PC-3 (cell line): ENCODE measurements around the gene PDE11A.

Experiments used
- EZH2 ChIP-seq: fragments of 300-600 bp; sonication (generic); IDR thresholded peaks from one replicate; pipeline ENCODE4 v1.6.1; 2017; ENCODE audit warnings: antibody characterized with exemption, mild to moderate bottlenecking, low read length; ENCODE audit not compliant: unreplicated experiment
- TF ChIP-seq, protein P1 (sequence below): fragments of 300-600 bp; sonication (generic); conservative IDR thresholded peaks from 2 replicates; pipeline ENCODE4 v1.5.1; 2017; ENCODE audit warnings: antibody characterized with exemption, low read depth, mild to moderate bottlenecking, low read length

DNA sequence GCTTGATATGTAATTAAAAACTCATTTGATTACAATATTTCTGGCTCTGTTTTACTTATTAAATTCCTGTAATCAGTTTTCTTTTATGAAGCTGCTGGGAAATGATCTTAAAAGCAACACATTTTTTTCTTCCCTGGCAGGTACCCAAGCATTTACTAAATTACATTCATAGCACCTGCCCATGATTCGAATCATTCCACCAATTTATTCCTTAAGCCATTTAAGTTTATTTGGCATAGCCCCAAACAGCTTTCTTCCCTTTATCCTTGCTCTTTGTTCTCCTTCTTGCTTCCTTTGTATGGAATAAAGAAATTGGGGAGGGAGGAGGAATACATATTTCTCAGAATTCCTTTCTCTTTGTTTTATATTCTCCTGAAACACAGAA, 438.7 kb downstream of the PDE11A start:
- TF ChIP-seq, protein P1, sequence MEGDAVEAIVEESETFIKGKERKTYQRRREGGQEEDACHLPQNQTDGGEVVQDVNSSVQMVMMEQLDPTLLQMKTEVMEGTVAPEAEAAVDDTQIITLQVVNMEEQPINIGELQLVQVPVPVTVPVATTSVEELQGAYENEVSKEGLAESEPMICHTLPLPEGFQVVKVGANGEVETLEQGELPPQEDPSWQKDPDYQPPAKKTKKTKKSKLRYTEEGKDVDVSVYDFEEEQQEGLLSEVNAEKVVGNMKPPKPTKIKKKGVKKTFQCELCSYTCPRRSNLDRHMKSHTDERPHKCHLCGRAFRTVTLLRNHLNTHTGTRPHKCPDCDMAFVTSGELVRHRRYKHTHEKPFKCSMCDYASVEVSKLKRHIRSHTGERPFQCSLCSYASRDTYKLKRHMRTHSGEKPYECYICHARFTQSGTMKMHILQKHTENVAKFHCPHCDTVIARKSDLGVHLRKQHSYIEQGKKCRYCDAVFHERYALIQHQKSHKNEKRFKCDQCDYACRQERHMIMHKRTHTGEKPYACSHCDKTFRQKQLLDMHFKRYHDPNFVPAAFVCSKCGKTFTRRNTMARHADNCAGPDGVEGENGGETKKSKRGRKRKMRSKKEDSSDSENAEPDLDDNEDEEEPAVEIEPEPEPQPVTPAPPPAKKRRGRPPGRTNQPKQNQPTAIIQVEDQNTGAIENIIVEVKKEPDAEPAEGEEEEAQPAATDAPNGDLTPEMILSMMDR = no peak
- no peak for TF ChIP-seq EZH2
